Measurements from ENCODE around the gene ANXA1.

The ANXA1 gene

DNA sequence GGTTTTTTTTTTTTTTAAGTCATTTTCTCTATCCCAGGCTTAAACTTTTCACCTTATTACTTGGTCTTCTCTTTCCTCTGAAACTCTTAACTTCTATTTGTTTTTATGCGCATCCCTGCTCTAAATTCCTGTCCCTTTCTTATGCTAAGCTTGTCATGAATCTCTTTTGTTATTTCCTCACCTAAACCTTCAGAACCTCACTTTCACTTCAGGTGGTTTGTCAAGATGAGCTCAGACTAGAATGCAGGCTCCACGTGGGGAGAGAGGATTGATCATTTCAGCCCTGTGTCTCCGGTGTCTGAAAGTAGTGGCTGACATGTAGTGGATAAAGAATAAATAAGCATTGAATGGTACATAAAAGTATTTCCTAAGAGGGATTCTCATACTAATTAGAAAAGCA lies 63.6 kb downstream of the ANXA1 start:
- no peak for DNase-seq

DNA sequence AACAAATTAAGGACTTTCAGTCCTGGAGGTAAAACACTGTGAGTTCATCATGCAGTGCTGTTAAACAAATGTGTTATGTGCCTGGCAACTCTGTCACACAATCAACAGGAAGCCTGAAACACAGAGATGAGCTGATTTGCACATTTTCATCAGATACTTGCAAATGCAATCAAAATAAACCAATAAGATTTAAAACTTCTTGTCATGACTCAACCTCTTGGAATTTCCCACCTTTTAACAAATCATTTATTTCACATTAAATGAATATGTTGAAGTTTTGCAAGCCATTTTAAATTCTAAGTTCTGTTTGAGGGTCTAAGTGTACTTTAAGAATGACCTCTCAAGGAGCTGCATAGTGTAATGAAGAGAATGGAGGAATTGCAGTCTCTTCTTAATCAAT lies 64.4 kb downstream of the ANXA1 start:
- DNase-seq, result no peak

Measured in NK-92 treated with Interleukin-12 subunit alpha and Interleukin-12 subunit beta, amount 100 ng/mL, for 24 hours (cell line).